Upper lobe of left lung (tissue), 6 donors: ENCODE results near the gene SCG2. TPM values are rescaled to one million over a fixed set of nuclear protein-coding genes. Genes with fewer than 3 reads are reported as not detected.
A peak's percentile ranks its signal among the peaks of the same experiment; 100 is the strongest.

Experiments
- ATAC-seq, 2 donors: fragments of 200-7000 bp; cut with Tn5 transposase; one replicate each; pipeline ENCODE4 v1.9.1; 2022; ENCODE audit warnings: mild to moderate bottlenecking in 2 of 2, moderate library complexity in 2 of 2; ENCODE audit not compliant: low FRiP score in 2 of 2
- DNase-seq, 2 donors: peaks; one replicate each; pipeline ENCODE4 v3.0.0-alpha.2; 2019 to 2020
- H3K27ac ChIP-seq, 4 donors: fragments of 200-600 bp; sonication (generic); one replicate each; pipeline ENCODE4 v1.5.1; 2016 to 2019
- H3K27me3 ChIP-seq, 4 donors: fragments of 200-600 bp; sonication (generic); one replicate each; pipeline ENCODE4 v1.5.1; 2017 to 2019
- H3K36me3 ChIP-seq, 4 donors: fragments of 200-600 bp; sonication (generic); one replicate each; pipeline ENCODE4 v1.5.1; 2016 to 2019
- H3K4me1 ChIP-seq, 4 donors: fragments of 200-600 bp; sonication (generic); one replicate each; pipeline ENCODE4 v1.5.1; 2018 to 2019
- H3K4me3 ChIP-seq, 4 donors: fragments of 200-600 bp; sonication (generic); one replicate each; pipeline ENCODE4 v1.5.1; 2017 to 2019; ENCODE audit warnings: mild to moderate bottlenecking in 2 of 4, moderate library complexity in 1 of 4
- H3K9me3 ChIP-seq, 4 donors: fragments of 200-600 bp; sonication (generic); one replicate each; pipeline ENCODE4 v1.5.1; 2018 to 2019
- EP300 ChIP-seq, 4 donors: sonication (generic); formaldehyde crosslinking; IDR thresholded peaks; one replicate each; pipeline ENCODE4 v1.5.1; 2017; ENCODE audit warnings: antibody characterized with exemption in 4 of 4, control low read depth in 2 of 4
- POLR2A ChIP-seq, 4 donors: fragments of 450-650 bp; IDR thresholded peaks; one replicate each; pipeline ENCODE4 v1.5.1; 2016 to 2017; ENCODE audit warnings: antibody characterized with exemption in 4 of 4, mild to moderate bottlenecking in 2 of 4
- POLR2AphosphoS5 ChIP-seq, 2 donors: sonication (generic); formaldehyde crosslinking; IDR thresholded peaks; one replicate each; pipeline ENCODE4 v1.5.1; 2017; ENCODE audit warnings: antibody characterized with exemption in 2 of 2
- WGBS, 2 donors: methylation state at CpG; one replicate each; pipeline ENCODE4 v1.1.5; 2017 to 2018; 5-methylcytosine and 5-hydroxymethylcytosine counted together
- total RNA-seq, 6 donors: library from RNA; depleted of rRNA in 4 of 6; stranded (reverse); fragments of >200 nt in 4 of 6; gene quantifications; one replicate each; pipeline versions ENCODE4 v1.1.0 to v1.2.1, GENCODE V29; 2016 to 2021
- TF ChIP-seq, protein P1 (sequence below), 6 experiments: fragments of 450-650 bp in 4 of 6; fragments of 200-600 bp in 2 of 6; sonication (generic) in 2 of 6; IDR thresholded peaks; one replicate each; pipeline ENCODE4 v1.5.1; 2016 to 2019; ENCODE audit warnings: antibody characterized with exemption in 6 of 6
- donor health status: DM: no; HTN: no; CAD: no; lungs with moderate emphysema.
- donor health status: DM: no; HTN: yes; CAD: no; lungs with severe emphysema.

The SCG2 gene
- total RNA-seq, 6 donors from 2014 or later = 0.15 to 0.79 (median 0.44) TPM; not detected in 1

DNA sequence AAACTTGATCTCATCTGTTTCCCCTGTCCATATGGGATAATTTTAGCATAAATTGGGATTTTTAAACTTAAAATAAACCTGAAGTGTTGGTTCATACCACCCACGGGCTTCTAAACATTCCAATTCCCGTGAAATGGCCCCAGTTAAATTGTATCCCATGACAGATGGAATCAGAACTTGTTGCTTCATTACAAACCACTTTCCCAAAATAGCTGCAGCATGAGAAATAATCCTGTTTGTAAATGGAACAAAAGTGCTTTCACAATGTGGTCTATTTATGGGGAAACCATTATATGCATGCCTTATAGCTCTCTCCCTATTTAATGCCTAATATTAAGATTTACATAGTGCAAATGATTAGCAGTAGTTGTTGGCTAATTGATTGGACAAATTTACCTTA, 15.9 kb downstream of the SCG2 start:
- DNase-seq (no peak), ATAC-seq (peak in 1 of 2 donors; percentile 52)
- Histone ChIP-seq H3K27me3 (no peaks in the 10 kb centered on the region), H3K4me1 (peaks cover 0 to 4% (median 0%) of the 10 kb centered on the region in 4 donors), H3K36me3 (no peaks in the 10 kb centered on the region), H3K9me3 (no peaks in the 10 kb centered on the region), H3K4me3 (no peak overlapping the region), H3K27ac (no peak overlapping the region)
- TF ChIP-seq POLR2A (IDR thresholded peaks at IDR 0.05) (no peak), EP300 (IDR thresholded peaks at IDR 0.05) (peak in 1 of 4 donors; percentile 29)
- WGBS, 2 donors = 28 to 47% methylated on average over 2 of the region's 2 CpGs

DNA sequence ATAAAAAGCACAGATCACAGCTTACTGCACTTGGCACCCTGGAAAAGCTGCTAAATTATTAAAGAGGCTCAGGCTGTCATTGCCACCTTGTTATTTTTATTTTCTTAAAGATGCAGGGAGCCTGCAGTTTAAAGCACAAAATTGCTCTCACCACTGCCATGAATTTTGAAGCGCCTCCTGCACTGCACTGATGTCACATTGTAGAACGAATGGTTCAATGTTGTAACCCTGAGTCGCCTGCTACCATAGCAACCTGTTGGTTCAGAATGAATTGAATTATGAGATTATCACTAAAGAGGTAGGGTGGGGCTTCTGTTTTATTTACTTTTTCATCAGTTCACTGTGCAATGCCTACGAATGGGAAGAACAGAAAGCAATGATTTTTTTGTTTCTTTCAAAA, 16.5 kb downstream of the SCG2 start:
- Histone ChIP-seq H3K27ac (no peak overlapping the region), H3K27me3 (no peaks in the 10 kb centered on the region), H3K4me3 (no peak overlapping the region), H3K36me3 (no peaks in the 10 kb centered on the region), H3K9me3 (no peaks in the 10 kb centered on the region), H3K4me1 (peaks cover 0 to 4% (median 0%) of the 10 kb centered on the region in 4 donors)
- DNase-seq (no peak), ATAC-seq (peak in 1 of 2 donors; percentile 76)
- WGBS, 2 donors = 41 to 53% methylated on average over 4 of the region's 4 CpGs
- TF ChIP-seq POLR2A (IDR thresholded peaks at IDR 0.05) = no peak
- TF ChIP-seq, protein P1, sequence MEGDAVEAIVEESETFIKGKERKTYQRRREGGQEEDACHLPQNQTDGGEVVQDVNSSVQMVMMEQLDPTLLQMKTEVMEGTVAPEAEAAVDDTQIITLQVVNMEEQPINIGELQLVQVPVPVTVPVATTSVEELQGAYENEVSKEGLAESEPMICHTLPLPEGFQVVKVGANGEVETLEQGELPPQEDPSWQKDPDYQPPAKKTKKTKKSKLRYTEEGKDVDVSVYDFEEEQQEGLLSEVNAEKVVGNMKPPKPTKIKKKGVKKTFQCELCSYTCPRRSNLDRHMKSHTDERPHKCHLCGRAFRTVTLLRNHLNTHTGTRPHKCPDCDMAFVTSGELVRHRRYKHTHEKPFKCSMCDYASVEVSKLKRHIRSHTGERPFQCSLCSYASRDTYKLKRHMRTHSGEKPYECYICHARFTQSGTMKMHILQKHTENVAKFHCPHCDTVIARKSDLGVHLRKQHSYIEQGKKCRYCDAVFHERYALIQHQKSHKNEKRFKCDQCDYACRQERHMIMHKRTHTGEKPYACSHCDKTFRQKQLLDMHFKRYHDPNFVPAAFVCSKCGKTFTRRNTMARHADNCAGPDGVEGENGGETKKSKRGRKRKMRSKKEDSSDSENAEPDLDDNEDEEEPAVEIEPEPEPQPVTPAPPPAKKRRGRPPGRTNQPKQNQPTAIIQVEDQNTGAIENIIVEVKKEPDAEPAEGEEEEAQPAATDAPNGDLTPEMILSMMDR (IDR thresholded peaks at IDR 0.05) = no peak
- TF ChIP-seq EP300 (IDR thresholded peaks at IDR 0.05) = no peak

DNA sequence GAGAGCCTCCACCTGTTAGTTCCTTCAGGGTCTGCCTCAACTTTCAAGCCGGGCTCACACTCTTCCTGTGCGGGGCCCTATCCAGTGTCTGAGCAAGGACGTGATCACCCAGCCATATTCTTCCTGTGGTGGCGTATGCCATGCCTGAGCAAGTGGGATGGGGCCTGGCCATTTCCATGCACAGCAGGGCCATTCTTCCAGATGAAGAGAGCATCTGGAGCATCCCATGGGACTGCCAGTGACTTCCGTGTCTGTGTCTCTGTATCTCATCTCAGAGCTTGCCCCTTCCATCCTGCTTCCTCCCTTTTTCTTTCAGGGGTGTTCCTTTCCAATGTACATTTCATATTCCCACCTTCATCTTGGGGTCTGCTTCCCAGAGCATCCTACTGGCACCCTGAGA, 20.2 kb downstream of the SCG2 start:
- DNase-seq = no peak
- no peak overlapping the region for H3K4me3 ChIP-seq
- H3K27me3 ChIP-seq = no peaks in the 10 kb centered on the region
- no peaks in the 10 kb centered on the region for H3K36me3 ChIP-seq
- TF ChIP-seq POLR2A (IDR thresholded peaks at IDR 0.05) = no peak
- TF ChIP-seq EP300 (IDR thresholded peaks at IDR 0.05) = no peak
- TF ChIP-seq POLR2AphosphoS5 (IDR thresholded peaks at IDR 0.05) = no peak
- TF ChIP-seq, protein P1 (IDR thresholded peaks at IDR 0.05) = no peak
- 73 to 85% methylated on average over 5 of the region's 5 CpGs for WGBS, 2 donors
- no peaks in the 10 kb centered on the region for H3K9me3 ChIP-seq
- peaks cover 0 to 4% (median 0%) of the 10 kb centered on the region in 4 donors for H3K4me1 ChIP-seq
- no peak overlapping the region for H3K27ac ChIP-seq
- ATAC-seq = no peak

DNA sequence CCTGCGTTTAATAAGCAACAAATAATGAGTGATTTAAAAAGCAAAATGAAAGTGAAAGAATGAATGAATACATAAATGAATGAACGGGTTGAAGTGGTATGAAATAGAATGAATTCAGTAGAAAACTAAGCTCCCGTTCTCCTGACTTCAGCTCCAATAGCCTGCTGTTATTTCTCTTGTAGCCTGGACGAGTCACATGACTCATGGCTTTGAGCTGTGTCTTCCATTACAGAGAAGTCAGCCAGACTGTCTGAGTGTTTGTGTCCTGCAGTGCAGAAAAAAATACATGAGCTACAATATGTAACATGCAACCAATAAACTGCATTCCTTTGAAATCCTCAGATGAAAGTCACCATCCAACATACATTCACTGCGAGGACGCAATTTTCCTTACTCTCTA, 21.2 kb downstream of the SCG2 start:
- Histone ChIP-seq H3K27ac (no peak overlapping the region), H3K4me1 (peaks cover 0 to 2% (median 0%) of the 10 kb centered on the region in 4 donors), H3K4me3 (no peak overlapping the region), H3K27me3 (no peaks in the 10 kb centered on the region), H3K9me3 (no peaks in the 10 kb centered on the region), H3K36me3 (no peaks in the 10 kb centered on the region)
- 58% methylated on average over 6 of the region's 6 CpGs for WGBS, 2 donors
- no peak for DNase-seq
- ATAC-seq = peak in 1 of 2 donors; percentile 63
- TF ChIP-seq, protein P1 (IDR thresholded peaks at IDR 0.05) = no peak
- no peak for TF ChIP-seq POLR2A (IDR thresholded peaks at IDR 0.05)
- no peak for TF ChIP-seq EP300 (IDR thresholded peaks at IDR 0.05)
- TF ChIP-seq POLR2AphosphoS5 (IDR thresholded peaks at IDR 0.05) = no peak

DNA sequence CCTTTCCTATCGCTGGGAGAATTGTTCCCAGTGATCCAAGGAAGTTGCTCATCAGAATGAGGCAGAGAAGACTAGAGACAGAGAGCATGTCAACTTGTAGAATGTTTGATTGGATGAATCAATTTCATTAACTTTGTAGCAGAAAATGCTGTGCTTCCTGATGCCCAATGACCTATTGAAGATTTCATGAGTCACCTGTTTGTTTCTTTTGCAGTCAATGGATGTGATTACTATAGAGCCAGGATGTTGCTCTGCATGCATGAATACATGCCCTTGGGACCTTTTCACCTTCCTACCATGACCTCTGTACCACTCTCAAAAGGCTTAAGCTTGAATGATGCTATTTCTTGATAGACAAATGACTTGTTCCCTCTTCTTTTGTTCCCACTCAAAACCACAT, 23.3 kb downstream of the SCG2 start:
- Histone ChIP-seq H3K27me3 (no peaks in the 10 kb centered on the region), H3K36me3 (no peaks in the 10 kb centered on the region), H3K27ac (no peak overlapping the region), H3K9me3 (no peaks in the 10 kb centered on the region), H3K4me1 (no peaks in the 10 kb centered on the region), H3K4me3 (no peak overlapping the region)
- no peak for DNase-seq
- TF ChIP-seq EP300 (IDR thresholded peaks at IDR 0.05) (no peak), POLR2A (IDR thresholded peaks at IDR 0.05) (no peak), POLR2AphosphoS5 (IDR thresholded peaks at IDR 0.05) (no peak)
- TF ChIP-seq, protein P1 (IDR thresholded peaks at IDR 0.05) = no peak
- WGBS, 2 donors = 83 to 91% methylated on average over 1 of the region's 1 CpG
- no peak for ATAC-seq
